HepG2 (cell line): Measurements from ENCODE around the gene TMEM117. TPM values are rescaled to one million over a fixed set of nuclear protein-coding genes. Genes with fewer than 3 reads are reported as not detected.

Experiments
- FOXO1 ChIP-seq: sonication (generic); formaldehyde crosslinking; IDR thresholded peaks from 2 replicates; pipeline ENCODE4 v1.4.0; 2020; ENCODE audit warnings: missing genetic modification reagents
- MIER2 ChIP-seq: IDR thresholded peaks from 2 replicates; pipeline ENCODE4 v1.6.1; 2016; ENCODE audit warnings: missing biosample characterization, missing genetic modification reagents
- NR1H2 ChIP-seq: sonication (generic); formaldehyde crosslinking; IDR thresholded peaks from 2 replicates; pipeline ENCODE4 v1.8.1; 2022; ENCODE audit warnings: low read depth, missing genetic modification reagents, borderline replicate concordance
- RAD51 ChIP-seq: fragments of 450-650 bp; IDR thresholded peaks from 2 replicates; pipeline ENCODE4 v1.6.1; 2016; ENCODE audit warnings: borderline replicate concordance
- RBM22 ChIP-seq: fragments of 200-400 bp; formaldehyde crosslinking; optimal IDR thresholded peaks from 2 replicates; pipeline ENCODE3; 2017; ENCODE audit warnings: mild to moderate bottlenecking, low read length, moderate library complexity
- RFX5 ChIP-seq: IDR thresholded peaks from 2 replicates; pipeline ENCODE4 v1.6.1; 2011; ENCODE audit warnings: low read depth, low read length, improper control_type of control experiment
- SMARCC2 ChIP-seq: fragments of 450-650 bp; IDR thresholded peaks from 2 replicates; pipeline ENCODE4 v1.6.1; 2017; ENCODE audit warnings: antibody characterized with exemption, mild to moderate bottlenecking
- SRY ChIP-seq: sonication (generic); formaldehyde crosslinking; IDR thresholded peaks from 2 replicates; pipeline ENCODE4 v1.8.0; 2022; ENCODE audit warnings: mild to moderate bottlenecking, missing genetic modification reagents
- ZNF101 ChIP-seq: sonication (generic); formaldehyde crosslinking; IDR thresholded peaks from 2 replicates; pipeline ENCODE4 v1.4.0; 2020; ENCODE audit warnings: mild to moderate bottlenecking, low read depth, missing genetic modification reagents, borderline replicate concordance
- ZNF33A ChIP-seq: sonication (generic); formaldehyde crosslinking; IDR thresholded peaks from 2 replicates; pipeline ENCODE4 v1.5.1; 2020; ENCODE audit warnings: missing genetic modification reagents, mild to moderate bottlenecking, moderate library complexity, borderline replicate concordance
- ZNF44 ChIP-seq: sonication (generic); formaldehyde crosslinking; IDR thresholded peaks from 2 replicates; pipeline ENCODE4 v1.5.1; 2020; ENCODE audit warnings: mild to moderate bottlenecking, missing genetic modification reagents
- ZNF441 ChIP-seq: sonication (generic); formaldehyde crosslinking; IDR thresholded peaks from 2 replicates; pipeline ENCODE4 v1.7.0; 2021; ENCODE audit warnings: missing genetic modification reagents, borderline replicate concordance
- ZNF446 ChIP-seq: sonication (generic); formaldehyde crosslinking; IDR thresholded peaks from 2 replicates; pipeline ENCODE4 v1.5.0; 2020; ENCODE audit warnings: mild to moderate bottlenecking, missing genetic modification reagents
- ZSCAN31 ChIP-seq: sonication (generic); formaldehyde crosslinking; IDR thresholded peaks from 2 replicates; pipeline ENCODE4 v1.5.0; 2020; ENCODE audit warnings: low read depth, mild to moderate bottlenecking, missing genetic modification reagents
- polyA plus RNA-seq, 8 experiments: library from polyadenylated mRNA; depleted of rRNA in 3 of 8; stranded (reverse) in 7 of 8; unstranded in 1 of 8; fragments of >200 nt; fragmentation: Illumina TruSeq in 4 of 8; extraction: Trizol in 4 of 8; gene quantifications; 2 replicates each; pipeline versions ENCODE4 v1.2.1 to v1.2.3, GENCODE V29; 2011 to 2016; ENCODE audit warnings: low read depth in 4 of 8, missing spikeins in 1 of 8, mixed read lengths in 1 of 8; ENCODE audit not compliant: insufficient read depth in 1 of 8
- total RNA-seq, 5 experiments: library from RNA; depleted of rRNA; stranded (reverse); fragments of >200 nt; fragmentation: Illumina TruSeq; extraction: Trizol; gene quantifications; 2 replicates each; pipeline ENCODE4 v1.2.3, GENCODE V29; 2016; ENCODE audit warnings: low read depth in 1 of 5
- TF ChIP-seq, protein P1 (sequence below): sonication (generic); formaldehyde crosslinking; conservative IDR thresholded peaks from 2 replicates; pipeline ENCODE4 v1.8.1; 2023; ENCODE audit warnings: missing genetic modification reagents
- TF ChIP-seq, protein P2 (sequence below): sonication (generic); formaldehyde crosslinking; IDR thresholded peaks from 2 replicates; pipeline ENCODE4 v1.4.0; 2020; ENCODE audit warnings: missing genetic modification reagents, borderline replicate concordance
- TF ChIP-seq, protein P3 (sequence below): sonication (generic); formaldehyde crosslinking; IDR thresholded peaks from 2 replicates; pipeline ENCODE4 v1.5.0; 2020; ENCODE audit warnings: mild to moderate bottlenecking, missing genetic modification reagents
- TF ChIP-seq, protein P4 (sequence below): sonication (generic); formaldehyde crosslinking; IDR thresholded peaks from 2 replicates; pipeline ENCODE4 v1.4.0; 2020; ENCODE audit warnings: missing genetic modification reagents, borderline replicate concordance

The TMEM117 gene
- total and polyA plus RNA-seq, 2 of the 13 experiments (the other 11 are each of a cell fraction or from before 2014, with no cell fraction given): 2.8 to 8.5 TPM

DNA sequence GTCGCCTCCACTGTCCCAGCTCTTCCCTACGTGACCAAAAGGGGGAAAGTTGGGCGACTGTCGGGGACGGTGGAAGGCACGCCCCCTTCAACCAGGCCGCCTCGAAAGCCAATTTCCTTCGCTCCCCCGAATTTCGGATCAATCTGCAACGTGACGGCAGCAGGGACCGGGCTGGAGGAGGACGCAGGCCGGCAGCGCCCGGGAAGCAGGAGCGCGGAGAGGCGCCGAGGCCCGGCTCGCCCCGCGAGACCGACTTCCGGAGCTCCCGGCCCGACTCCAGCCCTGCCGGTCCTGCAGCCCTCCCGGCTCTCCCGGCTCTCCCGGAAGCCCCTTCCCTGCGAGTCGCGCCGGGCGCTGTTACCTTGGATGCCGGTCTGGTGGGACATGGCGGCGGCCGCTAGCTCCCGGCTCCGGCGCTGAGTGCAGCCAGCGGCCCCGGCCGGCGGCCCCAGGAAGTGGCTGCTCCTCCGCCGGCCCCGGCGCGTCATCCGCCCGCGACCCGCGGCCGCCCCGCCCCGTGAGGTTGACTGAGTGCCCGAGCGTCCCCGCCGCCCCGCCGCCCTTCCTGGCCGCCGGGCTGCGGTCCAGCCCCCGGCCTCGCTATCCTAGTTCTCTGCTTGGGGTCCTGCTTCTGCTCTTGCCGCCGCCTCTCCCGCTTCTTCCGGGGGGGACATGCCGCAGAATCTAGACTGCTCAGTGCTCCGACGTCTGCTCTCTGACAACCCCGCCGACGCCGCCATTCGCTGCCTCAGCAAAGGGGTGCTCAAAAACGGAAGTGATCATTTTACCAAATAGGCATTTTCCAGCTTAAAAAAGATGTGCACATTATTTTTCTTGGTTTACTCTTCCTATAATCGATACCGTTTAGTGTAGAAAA lies 29.8 kb upstream of the TMEM117 start, which contains the start of gene TWF1 (continued):
- TF ChIP-seq, protein P1, sequence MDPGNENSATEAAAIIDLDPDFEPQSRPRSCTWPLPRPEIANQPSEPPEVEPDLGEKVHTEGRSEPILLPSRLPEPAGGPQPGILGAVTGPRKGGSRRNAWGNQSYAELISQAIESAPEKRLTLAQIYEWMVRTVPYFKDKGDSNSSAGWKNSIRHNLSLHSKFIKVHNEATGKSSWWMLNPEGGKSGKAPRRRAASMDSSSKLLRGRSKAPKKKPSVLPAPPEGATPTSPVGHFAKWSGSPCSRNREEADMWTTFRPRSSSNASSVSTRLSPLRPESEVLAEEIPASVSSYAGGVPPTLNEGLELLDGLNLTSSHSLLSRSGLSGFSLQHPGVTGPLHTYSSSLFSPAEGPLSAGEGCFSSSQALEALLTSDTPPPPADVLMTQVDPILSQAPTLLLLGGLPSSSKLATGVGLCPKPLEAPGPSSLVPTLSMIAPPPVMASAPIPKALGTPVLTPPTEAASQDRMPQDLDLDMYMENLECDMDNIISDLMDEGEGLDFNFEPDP (CRISPR knock-in tag): 0 out of 2 replicates have a peak, but pooled peaks have one; percentile 89
- TF ChIP-seq ZNF441 (CRISPR knock-in tag) (0 out of 2 replicates have a peak, but pooled peaks have one; percentile 46), NR1H2 (CRISPR knock-in tag) (no peak), SRY (CRISPR knock-in tag) (no peak), ZSCAN31 (CRISPR knock-in tag) (peak; percentile 87), SMARCC2 (no peak), RBM22 (no peak), ZNF101 (CRISPR knock-in tag) (no peak), ZNF446 (CRISPR knock-in tag) (peak; percentile 63; the same call in 1 of the 2 replicates), MIER2 (CRISPR knock-in tag) (no peak), RFX5 (0 out of 2 replicates have a peak, but pooled peaks have one; percentile 16), ZNF44 (CRISPR knock-in tag) (no peak), FOXO1 (CRISPR knock-in tag) (no peak; the same call in 1 of the 2 replicates), ZNF33A (CRISPR knock-in tag) (no peak), RAD51 (no peak)
- TF ChIP-seq, protein P2, sequence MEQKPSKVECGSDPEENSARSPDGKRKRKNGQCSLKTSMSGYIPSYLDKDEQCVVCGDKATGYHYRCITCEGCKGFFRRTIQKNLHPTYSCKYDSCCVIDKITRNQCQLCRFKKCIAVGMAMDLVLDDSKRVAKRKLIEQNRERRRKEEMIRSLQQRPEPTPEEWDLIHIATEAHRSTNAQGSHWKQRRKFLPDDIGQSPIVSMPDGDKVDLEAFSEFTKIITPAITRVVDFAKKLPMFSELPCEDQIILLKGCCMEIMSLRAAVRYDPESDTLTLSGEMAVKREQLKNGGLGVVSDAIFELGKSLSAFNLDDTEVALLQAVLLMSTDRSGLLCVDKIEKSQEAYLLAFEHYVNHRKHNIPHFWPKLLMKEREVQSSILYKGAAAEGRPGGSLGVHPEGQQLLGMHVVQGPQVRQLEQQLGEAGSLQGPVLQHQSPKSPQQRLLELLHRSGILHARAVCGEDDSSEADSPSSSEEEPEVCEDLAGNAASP: no peak
- TF ChIP-seq, protein P3, sequence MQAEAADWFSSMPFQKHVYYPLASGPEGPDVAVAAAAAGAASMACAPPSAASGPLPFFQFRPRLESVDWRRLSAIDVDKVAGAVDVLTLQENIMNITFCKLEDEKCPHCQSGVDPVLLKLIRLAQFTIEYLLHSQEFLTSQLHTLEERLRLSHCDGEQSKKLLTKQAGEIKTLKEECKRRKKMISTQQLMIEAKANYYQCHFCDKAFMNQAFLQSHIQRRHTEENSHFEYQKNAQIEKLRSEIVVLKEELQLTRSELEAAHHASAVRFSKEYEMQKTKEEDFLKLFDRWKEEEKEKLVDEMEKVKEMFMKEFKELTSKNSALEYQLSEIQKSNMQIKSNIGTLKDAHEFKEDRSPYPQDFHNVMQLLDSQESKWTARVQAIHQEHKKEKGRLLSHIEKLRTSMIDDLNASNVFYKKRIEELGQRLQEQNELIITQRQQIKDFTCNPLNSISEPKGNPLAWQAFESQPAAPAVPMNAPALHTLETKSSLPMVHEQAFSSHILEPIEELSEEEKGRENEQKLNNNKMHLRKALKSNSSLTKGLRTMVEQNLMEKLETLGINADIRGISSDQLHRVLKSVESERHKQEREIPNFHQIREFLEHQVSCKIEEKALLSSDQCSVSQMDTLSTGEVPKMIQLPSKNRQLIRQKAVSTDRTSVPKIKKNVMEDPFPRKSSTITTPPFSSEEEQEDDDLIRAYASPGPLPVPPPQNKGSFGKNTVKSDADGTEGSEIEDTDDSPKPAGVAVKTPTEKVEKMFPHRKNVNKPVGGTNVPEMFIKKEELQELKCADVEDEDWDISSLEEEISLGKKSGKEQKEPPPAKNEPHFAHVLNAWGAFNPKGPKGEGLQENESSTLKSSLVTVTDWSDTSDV (CRISPR knock-in tag): no peak
- TF ChIP-seq, protein P4, sequence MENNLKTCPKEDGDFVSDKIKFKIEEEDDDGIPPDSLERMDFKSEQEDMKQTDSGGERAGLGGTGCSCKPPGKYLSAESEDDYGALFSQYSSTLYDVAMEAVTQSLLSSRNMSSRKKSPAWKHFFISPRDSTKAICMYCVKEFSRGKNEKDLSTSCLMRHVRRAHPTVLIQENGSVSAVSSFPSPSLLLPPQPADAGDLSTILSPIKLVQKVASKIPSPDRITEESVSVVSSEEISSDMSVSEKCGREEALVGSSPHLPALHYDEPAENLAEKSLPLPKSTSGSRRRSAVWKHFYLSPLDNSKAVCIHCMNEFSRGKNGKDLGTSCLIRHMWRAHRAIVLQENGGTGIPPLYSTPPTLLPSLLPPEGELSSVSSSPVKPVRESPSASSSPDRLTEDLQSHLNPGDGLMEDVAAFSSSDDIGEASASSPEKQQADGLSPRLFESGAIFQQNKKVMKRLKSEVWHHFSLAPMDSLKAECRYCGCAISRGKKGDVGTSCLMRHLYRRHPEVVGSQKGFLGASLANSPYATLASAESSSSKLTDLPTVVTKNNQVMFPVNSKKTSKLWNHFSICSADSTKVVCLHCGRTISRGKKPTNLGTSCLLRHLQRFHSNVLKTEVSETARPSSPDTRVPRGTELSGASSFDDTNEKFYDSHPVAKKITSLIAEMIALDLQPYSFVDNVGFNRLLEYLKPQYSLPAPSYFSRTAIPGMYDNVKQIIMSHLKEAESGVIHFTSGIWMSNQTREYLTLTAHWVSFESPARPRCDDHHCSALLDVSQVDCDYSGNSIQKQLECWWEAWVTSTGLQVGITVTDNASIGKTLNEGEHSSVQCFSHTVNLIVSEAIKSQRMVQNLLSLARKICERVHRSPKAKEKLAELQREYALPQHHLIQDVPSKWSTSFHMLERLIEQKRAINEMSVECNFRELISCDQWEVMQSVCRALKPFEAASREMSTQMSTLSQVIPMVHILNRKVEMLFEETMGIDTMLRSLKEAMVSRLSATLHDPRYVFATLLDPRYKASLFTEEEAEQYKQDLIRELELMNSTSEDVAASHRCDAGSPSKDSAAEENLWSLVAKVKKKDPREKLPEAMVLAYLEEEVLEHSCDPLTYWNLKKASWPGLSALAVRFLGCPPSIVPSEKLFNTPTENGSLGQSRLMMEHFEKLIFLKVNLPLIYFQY: no peak; the same call in 1 of the 2 replicates
